Uterus (tissue), 2 donors: Measurements from ENCODE around the gene TM4SF1.

Source experiments
- CTCF ChIP-seq, 4 experiments: fragments of 200-600 bp in 2 of 4; fragments of 450-650 bp in 2 of 4; sonication (generic) in 2 of 4; IDR thresholded peaks; one replicate each; pipeline ENCODE4 v1.5.1; 2016 to 2019; ENCODE audit warnings: antibody characterized with exemption in 4 of 4, mild to moderate bottlenecking in 2 of 4, moderate library complexity in 1 of 4
- POLR2A ChIP-seq, 2 donors: fragments of 450-650 bp; IDR thresholded peaks; one replicate each; pipeline ENCODE4 v1.6.1; 2016; ENCODE audit warnings: antibody characterized with exemption in 2 of 2, mild to moderate bottlenecking in 1 of 2, moderate library complexity in 1 of 2

GRCh38 chr3:149390772-149391212 is 13.3 kb upstream of the TM4SF1 start:
- no peak for TF ChIP-seq CTCF (IDR thresholded peaks at IDR 0.05)
- TF ChIP-seq POLR2A (IDR thresholded peaks at IDR 0.05), result no peak
